GM04503 (cell line): ENCODE results near the gene ANKRD44.
"Not testable (repeated sequence)": the region's sequence is repeated elsewhere in the genome, so short reads cannot be mapped to it uniquely, and the experiment has no call there.

ENCODE experiments used
- DNase-seq: peaks from one replicate; pipeline ENCODE4 v3.0.0-alpha.2; 2012; ENCODE audit warnings: low read depth

The ANKRD44 gene

GRCh38 chr2:197258580-197258979 lies 52.0 kb downstream of the ANKRD44 start:
- peak; percentile 42 for DNase-seq

GRCh38 chr2:197256547-197257170 lies 53.9 kb downstream of the ANKRD44 start:
- no peak for DNase-seq

- DNase-seq = no peak
Observed at GRCh38 chr2:197256021-197256420, 54.6 kb downstream of the ANKRD44 start.

DNA sequence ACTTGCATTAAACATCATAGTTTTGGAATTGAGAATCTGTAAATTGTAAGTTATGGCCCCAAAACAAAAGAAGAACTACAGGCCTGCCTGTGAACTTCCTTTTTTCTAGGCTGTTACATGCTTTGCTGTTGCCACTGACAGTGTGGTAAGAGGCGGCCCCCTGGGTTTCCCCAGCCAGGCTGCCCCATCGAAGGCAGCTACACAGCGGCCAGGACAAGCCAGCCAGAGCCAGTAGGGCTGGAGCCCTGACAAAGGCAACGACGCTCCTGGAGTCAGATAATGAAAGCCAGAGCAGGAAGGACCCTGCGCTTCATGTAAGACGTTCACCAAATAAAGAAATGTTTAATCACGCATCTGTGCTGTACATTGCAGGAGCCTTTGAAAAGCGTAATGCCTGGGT lies 55.0 kb downstream of the ANKRD44 start:
- no peak for DNase-seq

DNA sequence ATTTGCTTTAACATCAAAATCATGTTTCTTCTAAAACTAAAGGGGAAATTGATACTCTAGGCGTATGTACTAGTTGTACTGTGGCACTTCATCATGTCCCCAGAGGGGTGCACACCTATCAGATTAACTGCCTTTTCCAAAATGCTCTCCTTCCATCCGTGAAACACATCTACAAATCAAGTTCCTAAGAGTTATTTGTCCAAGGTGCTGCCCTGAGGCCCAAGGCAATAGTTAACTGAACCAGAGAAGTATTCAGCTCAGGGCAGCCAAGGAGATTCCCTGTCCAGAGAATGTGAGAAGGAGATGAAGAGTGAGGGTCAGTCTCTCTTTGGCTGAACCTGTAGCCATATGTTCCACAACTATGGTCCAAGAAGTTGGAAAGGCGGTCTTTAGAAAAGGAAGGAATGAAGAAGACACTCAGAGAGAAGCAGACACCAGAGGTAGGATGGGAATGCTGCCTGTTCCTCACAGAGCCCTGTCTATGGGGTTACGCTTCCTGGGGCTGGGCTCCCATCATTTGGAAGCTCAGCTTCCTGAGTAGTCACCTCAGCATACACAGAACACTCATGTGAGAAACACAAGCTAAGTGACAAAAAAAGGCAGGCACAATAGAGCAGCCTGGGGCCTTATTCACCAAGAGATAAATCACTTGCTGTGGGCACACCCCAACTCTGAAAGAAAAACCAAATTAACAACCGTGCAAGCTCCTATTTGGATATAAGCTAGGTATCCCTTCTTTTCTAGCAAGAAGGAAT lies 55.6 kb downstream of the ANKRD44 start:
- DNase-seq = no peak

GRCh38 chr2:197251576-197251975 lies 59.0 kb downstream of the ANKRD44 start:
- peak; percentile 48 for DNase-seq

GRCh38 chr2:197251163-197251562 lies 59.4 kb downstream of the ANKRD44 start:
- DNase-seq = no peak

- DNase-seq = no peak
Observed at GRCh38 chr2:197250084-197250397, 60.5 kb downstream of the ANKRD44 start.

DNA sequence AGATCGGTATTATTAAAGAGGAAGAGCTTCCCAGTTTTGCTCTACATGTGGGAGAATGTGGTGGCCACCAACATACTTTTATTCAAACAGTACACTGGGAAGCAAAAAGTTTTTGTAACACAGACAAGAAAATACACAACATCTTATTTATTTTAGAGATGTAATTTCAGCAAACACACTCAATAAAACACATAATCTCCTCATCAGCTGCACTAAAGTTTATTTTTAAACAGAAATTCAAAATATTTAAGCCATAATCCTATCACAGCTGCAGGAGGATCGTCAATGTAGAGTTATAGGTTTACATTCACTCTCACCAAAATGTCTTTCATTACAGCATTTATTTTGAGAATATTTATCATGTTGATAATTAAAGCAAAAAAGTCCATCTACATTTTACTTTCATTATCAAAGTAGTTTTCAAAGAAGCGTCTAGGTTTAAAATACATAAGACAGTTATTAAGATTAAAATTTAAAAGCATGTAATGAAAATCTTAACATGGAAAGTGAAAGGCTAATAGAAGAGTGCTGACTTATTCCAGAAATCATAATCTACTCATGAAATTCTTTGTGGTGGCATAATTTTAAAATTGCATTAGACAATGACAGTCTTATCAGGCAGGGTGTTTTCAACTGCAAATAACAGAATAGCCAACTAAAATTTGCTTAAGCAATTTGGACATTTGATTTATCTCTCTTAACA lies 61.0 kb downstream of the ANKRD44 start:
- DNase-seq = no peak

DNA sequence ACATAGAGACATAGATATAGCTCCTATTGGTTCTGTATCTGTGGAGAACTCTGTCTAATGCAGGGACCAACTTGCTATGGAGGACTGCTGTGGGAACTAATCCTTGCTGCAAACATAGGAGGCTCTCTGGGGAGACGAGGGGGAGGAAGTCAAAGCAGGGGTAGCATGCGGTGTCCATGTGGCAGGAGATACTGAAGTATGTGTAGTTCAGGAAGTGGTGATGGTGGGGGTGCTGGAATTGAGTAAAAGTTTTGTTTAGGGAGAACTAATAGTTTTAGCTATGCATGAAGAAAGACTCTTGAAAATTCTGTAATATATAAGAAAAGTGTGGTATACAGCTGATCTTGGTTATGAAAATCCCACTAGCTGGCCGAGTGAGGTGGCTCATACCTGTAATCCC lies 62.0 kb downstream of the ANKRD44 start:
- no peak for DNase-seq

DNA sequence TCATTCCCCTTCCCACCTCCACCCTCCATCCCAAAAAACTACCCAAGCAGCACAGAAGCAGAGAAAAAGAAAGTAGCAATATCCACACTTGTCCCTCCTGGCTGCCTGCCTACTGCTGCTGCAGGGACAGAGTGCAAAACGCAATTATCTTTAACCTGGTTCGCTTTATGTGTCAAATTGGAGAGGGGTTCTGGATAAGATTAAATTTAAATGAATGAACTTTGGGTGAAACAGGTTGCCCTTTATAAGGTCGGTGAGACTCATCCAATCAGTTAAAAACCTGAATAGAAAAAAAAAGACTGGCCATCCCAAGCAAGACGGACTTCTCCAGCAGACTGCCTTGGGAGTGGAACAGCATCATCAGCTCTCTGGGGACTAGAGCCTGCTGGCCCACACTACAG lies 62.6 kb downstream of the ANKRD44 start:
- DNase-seq = no peak

- no peak for DNase-seq
Observed at GRCh38 chr2:197247083-197247482, 63.5 kb downstream of the ANKRD44 start.

GRCh38 chr2:197245829-197246804 lies 64.5 kb downstream of the ANKRD44 start:
- no peak for DNase-seq

GRCh38 chr2:197244349-197244748 lies 66.2 kb downstream of the ANKRD44 start:
- DNase-seq = no peak

DNA sequence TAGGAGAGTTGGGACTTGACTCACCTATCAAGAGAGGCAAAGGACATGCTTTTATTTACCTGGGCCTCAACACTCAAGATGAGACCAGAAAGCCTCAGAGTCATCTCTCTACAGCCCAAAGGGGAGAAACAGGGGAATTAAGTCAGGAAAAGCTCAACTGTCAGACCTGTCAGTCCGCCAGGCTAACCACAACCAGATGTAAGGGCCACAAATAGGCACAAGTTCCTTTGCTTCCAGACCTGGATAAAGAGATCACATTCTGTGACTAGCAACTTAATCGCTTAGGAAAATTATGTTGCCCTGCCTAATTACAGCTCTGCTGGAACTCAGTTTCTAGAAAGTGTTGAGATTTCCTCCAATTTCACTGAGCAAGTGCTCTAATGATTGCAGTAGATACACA lies 67.9 kb downstream of the ANKRD44 start:
- DNase-seq = no peak

GRCh38 chr2:197241596-197241995 lies 69.0 kb downstream of the ANKRD44 start:
- no peak for DNase-seq

DNA sequence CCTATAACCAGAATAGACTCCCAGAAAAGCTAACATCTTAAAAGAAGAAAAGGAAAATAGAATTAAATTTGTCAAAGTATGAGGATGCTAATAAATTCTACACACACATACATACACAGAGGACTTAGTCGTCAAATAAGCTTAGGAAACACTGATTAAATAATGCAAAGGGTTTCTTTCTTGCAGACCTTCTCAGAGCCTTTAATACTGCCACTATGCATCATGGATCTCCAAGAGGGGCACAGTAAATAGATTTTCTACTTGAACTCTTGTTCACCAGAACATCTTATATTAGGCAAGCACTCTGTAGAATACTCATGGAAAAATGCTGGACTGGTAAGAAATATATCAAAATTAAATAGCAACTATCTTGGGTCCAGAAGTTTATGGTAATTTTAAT lies 69.4 kb downstream of the ANKRD44 start:
- DNase-seq = no peak

DNA sequence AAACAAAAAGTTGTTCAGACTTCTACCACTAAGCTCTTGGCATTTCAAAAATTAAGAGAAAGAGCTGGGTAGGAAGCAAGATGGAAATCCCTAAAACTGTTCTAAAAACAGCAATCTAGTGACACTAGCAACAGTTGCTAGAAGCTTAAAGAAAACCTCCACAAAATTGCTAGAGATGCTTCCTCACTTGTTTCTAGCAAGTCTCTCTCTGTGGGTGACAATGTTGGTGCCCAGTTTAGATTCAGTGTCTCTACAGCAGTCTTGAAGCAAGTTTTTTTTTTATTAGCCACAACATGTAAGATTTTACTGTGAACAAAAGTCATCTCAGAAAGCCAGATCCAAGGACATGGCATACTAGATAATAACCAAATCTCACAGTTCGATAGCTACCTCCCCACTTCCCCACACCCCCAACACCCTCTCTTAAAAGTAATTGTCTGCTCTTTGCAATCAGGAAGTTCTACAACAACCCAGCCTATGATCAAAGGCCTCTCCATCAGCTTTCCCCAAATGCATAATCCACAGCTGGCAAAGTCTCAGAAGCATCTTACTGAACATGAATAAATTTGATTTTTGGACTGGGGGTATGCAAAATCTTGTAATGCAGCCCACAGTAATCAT lies 70.0 kb downstream of the ANKRD44 start:
- no peak for DNase-seq

GRCh38 chr2:197240018-197240417 lies 70.6 kb downstream of the ANKRD44 start:
- DNase-seq = not testable (repeated sequence)

GRCh38 chr2:197239434-197239833 lies 71.1 kb downstream of the ANKRD44 start:
- no peak for DNase-seq

DNA sequence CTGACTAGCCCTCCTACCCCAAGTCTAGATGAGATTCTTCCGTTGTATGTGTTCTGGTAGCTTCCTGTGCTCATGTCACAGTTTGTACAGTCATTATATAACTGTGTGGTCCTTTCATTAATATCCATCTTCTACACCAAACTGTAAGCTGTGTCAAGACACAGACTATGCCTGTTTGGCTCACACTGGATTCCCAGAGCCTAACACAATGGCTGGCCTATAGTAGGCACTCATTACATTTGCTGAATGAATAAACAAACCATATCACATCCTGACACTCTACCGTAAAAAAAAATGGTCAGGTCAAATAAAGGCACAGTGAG lies 72.6 kb downstream of the ANKRD44 start:
- no peak for DNase-seq
